ENCODE data around the gene ZC3H18. TPM values are rescaled to one million over a fixed set of nuclear protein-coding genes. Genes with fewer than 3 reads are reported as not detected.

Gene ZC3H18
- total RNA-seq, 1 donor from 2014 or later, result 48.9 TPM

DNA sequence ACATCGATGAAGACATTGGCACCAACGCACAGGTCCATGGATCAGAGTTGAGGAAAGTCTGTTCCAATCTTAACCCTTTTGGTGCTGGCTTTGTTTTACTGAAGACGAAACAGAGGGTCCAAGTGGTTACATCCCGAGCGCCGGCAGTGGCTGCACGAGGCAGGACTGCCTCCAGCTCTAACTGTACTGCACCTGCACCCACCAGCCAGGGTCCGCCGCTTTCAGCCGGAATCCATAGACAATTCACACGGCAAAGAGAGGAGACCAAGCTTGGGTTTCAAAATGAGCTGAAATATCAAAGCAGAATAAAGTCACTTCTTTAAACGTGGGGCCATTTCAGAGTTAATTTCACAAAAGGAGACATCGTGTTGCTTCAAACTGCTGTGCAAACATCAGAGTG lies 21.2 kb upstream of the ZC3H18 start:
- Mint-ChIP-seq H3K27me3 (ENCODE audit: unreplicated experiment) (peaks cover 6% of the 10 kb centered on the region), H3K9me3 (ENCODE audit: unreplicated experiment) (peaks cover 2% of the 10 kb centered on the region)
- TF ChIP-seq, protein P1, sequence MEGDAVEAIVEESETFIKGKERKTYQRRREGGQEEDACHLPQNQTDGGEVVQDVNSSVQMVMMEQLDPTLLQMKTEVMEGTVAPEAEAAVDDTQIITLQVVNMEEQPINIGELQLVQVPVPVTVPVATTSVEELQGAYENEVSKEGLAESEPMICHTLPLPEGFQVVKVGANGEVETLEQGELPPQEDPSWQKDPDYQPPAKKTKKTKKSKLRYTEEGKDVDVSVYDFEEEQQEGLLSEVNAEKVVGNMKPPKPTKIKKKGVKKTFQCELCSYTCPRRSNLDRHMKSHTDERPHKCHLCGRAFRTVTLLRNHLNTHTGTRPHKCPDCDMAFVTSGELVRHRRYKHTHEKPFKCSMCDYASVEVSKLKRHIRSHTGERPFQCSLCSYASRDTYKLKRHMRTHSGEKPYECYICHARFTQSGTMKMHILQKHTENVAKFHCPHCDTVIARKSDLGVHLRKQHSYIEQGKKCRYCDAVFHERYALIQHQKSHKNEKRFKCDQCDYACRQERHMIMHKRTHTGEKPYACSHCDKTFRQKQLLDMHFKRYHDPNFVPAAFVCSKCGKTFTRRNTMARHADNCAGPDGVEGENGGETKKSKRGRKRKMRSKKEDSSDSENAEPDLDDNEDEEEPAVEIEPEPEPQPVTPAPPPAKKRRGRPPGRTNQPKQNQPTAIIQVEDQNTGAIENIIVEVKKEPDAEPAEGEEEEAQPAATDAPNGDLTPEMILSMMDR (IDR thresholded peaks at IDR 0.05; ENCODE audit: partially characterized antibody, unreplicated experiment), result no peak

DNA sequence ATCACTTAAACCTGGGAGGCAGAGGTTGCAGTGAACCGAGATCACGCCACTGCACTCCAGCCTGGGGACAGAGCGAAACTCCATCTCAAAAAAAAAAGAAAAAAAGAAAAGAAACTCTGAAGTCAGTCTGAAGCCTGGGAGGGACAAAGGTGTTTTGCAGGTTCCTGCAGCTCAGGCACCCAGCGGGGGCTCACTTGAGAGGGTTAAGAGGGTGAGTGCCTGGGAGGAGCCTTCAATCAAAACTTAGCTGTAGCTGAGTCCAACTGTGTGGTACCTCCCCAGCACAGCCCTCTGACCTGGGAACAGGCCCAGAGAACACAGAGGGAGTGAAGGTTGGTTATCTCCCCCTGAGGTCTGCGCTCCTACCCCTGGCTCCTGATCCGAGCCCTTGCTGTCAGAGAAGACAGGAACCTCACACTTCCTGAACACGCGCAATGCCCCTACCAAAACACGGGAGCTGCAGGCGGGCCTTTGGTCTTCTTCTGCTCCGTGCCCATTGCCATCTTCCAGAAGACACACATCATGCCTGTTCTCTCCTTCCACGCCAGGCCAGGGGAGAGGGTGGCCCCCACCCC lies 20.4 kb upstream of the ZC3H18 start:
- TF ChIP-seq, protein P1 (IDR thresholded peaks at IDR 0.05; ENCODE audit: partially characterized antibody, unreplicated experiment), result no peak
- Mint-ChIP-seq H3K9me3 (ENCODE audit: unreplicated experiment) (peaks cover 2% of the 10 kb centered on the region), H3K36me3 (ENCODE audit: unreplicated experiment) (no peaks in the 10 kb centered on the region), H3K27me3 (ENCODE audit: unreplicated experiment) (peaks cover 6% of the 10 kb centered on the region), H3K4me3 (ENCODE audit: unreplicated experiment) (no peak overlapping the region), H3K4me1 (ENCODE audit: low read depth, unreplicated experiment) (peaks cover 13% of the 10 kb centered on the region), H3K27ac (ENCODE audit: unreplicated experiment) (peak overlapping the region; percentile 87)
- no peak for DNase-seq

More for the DNA sequence above, 21.2 kb upstream of the ZC3H18 start:
- no peak overlapping the region for H3K4me3 Mint-ChIP-seq (ENCODE audit: unreplicated experiment)
- peaks cover 10% of the 10 kb centered on the region for H3K4me1 Mint-ChIP-seq (ENCODE audit: low read depth, unreplicated experiment)
- DNase-seq, result no peak
- no peaks in the 10 kb centered on the region for H3K36me3 Mint-ChIP-seq (ENCODE audit: unreplicated experiment)
- no peak overlapping the region for H3K27ac Mint-ChIP-seq (ENCODE audit: unreplicated experiment)

DNA sequence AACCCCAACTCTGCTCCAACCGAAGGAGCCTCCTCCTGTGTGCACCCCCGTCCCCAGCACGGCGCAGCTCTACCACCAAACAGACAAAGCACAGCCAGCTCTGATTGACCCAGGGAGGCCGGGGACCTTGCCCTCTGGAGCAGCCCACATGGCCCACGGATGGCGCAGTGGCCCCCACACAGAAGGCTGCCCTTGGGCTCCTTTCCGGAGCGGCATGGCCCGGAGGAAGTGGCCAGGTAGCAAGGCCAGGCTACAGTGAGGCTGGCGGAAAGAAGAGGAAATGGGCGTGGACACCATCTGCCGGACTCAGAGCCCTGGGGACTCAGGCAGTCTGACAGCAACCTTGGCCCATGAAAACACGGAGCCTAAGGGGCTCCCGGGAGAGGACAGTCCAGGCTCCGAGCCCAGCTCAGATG lies 19.9 kb upstream of the ZC3H18 start:
- H3K4me1 Mint-ChIP-seq (ENCODE audit: low read depth, unreplicated experiment), result peaks cover 13% of the 10 kb centered on the region
- TF ChIP-seq, protein P1 (IDR thresholded peaks at IDR 0.05; ENCODE audit: partially characterized antibody, unreplicated experiment), result no peak
- peak; percentile 72 for DNase-seq
- H3K27me3 Mint-ChIP-seq (ENCODE audit: unreplicated experiment), result peaks cover 8% of the 10 kb centered on the region
- no peak overlapping the region for H3K4me3 Mint-ChIP-seq (ENCODE audit: unreplicated experiment)
- no peaks in the 10 kb centered on the region for H3K36me3 Mint-ChIP-seq (ENCODE audit: unreplicated experiment)
- H3K9me3 Mint-ChIP-seq (ENCODE audit: unreplicated experiment), result peaks cover 2% of the 10 kb centered on the region
- H3K27ac Mint-ChIP-seq (ENCODE audit: unreplicated experiment), result peak overlapping the region; percentile 87

DNA sequence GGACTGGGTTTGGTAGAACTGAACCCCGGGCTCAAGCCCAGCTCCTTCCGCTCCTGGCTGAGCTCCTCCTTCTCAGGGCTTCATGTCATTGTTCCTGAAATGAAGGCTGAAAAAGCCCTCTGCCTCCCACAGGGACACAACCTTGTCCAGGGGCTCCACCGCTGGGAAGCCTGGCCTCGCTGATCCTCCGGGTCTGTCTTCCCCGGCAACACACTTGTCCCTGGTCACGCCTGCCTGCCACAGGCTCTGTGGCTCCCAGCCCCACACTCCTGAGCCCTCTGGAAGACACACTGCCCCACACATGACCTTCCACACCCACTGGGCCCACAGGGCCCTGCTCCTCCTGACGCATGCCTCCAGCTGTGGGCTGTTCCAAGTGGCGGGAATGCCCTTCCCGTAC lies 18.0 kb upstream of the ZC3H18 start:
- Mint-ChIP-seq H3K4me1 (ENCODE audit: low read depth, unreplicated experiment) (peaks cover 14% of the 10 kb centered on the region), H3K36me3 (ENCODE audit: unreplicated experiment) (no peaks in the 10 kb centered on the region), H3K27ac (ENCODE audit: unreplicated experiment) (peak overlapping the region; percentile 59), H3K27me3 (ENCODE audit: unreplicated experiment) (peaks cover 4% of the 10 kb centered on the region), H3K9me3 (ENCODE audit: unreplicated experiment) (peaks cover 2% of the 10 kb centered on the region), H3K4me3 (ENCODE audit: unreplicated experiment) (no peak overlapping the region)
- TF ChIP-seq, protein P1 (IDR thresholded peaks at IDR 0.05; ENCODE audit: partially characterized antibody, unreplicated experiment), result no peak
- DNase-seq, result no peak

DNA sequence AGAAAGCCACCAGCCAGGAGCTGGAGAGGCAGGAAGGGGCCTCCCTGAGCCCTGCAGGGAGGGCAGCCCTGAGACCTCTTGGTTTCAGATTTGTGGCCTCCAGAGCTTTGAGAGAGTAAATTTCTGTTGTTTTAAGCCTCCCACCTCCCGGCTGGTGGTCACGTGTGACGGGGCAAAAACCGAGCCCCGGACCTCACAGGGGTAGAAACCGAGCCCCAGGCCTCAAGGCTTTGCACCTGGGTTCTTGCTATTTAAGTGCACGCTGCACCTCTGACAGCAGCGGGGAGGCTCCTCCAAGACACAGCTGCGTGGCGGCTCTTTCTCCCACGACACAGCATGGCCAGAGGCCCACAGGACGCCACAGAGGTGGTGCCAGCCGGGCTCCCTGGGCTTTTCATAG lies 17.4 kb upstream of the ZC3H18 start:
- no peak for DNase-seq
- Mint-ChIP-seq H3K4me3 (ENCODE audit: unreplicated experiment) (no peak overlapping the region), H3K27me3 (ENCODE audit: unreplicated experiment) (peaks cover 4% of the 10 kb centered on the region), H3K27ac (ENCODE audit: unreplicated experiment) (peak overlapping the region; percentile 59), H3K4me1 (ENCODE audit: low read depth, unreplicated experiment) (peaks cover 16% of the 10 kb centered on the region), H3K9me3 (ENCODE audit: unreplicated experiment) (peaks cover 2% of the 10 kb centered on the region), H3K36me3 (ENCODE audit: unreplicated experiment) (no peaks in the 10 kb centered on the region)
- TF ChIP-seq, protein P1 (IDR thresholded peaks at IDR 0.05; ENCODE audit: partially characterized antibody, unreplicated experiment), result no peak
